GM23248 (cell line): ENCODE results near the gene NFKBIA. TPM values are rescaled to one million over a fixed set of nuclear protein-coding genes. Genes with fewer than 3 reads are reported as not detected.

Experiments used
- DNase-seq: peaks from one replicate; pipeline ENCODE4 v3.0.0-alpha.2; 2015
- H2AFZ ChIP-seq: fragments of 200-600 bp; sonication (generic); 2 replicates; pipeline ENCODE4 v1.6.1; 2016; ENCODE audit warnings: antibody characterized with exemption
- H3F3A ChIP-seq: fragments of 200-600 bp; sonication (generic); 2 replicates; pipeline ENCODE4 v1.6.1; 2016; ENCODE audit warnings: mild to moderate bottlenecking, antibody characterized with exemption, mixed run types; ENCODE audit not compliant: insufficient read depth
- H3K27ac ChIP-seq: fragments of 200-600 bp; sonication (generic); 2 replicates; pipeline ENCODE4 v1.5.1; 2016; ENCODE audit warnings: mild to moderate bottlenecking
- H3K27me3 ChIP-seq: fragments of 200-600 bp; sonication (generic); replicated peaks from 2 replicates; pipeline ENCODE4 v1.6.1; 2016; ENCODE audit warnings: mild to moderate bottlenecking; ENCODE audit not compliant: insufficient read depth
- H3K36me3 ChIP-seq: fragments of 200-600 bp; sonication (generic); 2 replicates; pipeline ENCODE4 v1.6.1; 2016; ENCODE audit warnings: low read depth, mild to moderate bottlenecking
- H3K4me1 ChIP-seq: fragments of 200-600 bp; sonication (generic); 2 replicates; pipeline ENCODE4 v1.6.1; 2016; ENCODE audit warnings: mild to moderate bottlenecking; ENCODE audit not compliant: insufficient read depth
- H3K4me2 ChIP-seq: fragments of 200-600 bp; sonication (generic); one replicate; pipeline ENCODE4 v1.6.1; 2016; ENCODE audit warnings: mild to moderate bottlenecking; ENCODE audit not compliant: unreplicated experiment
- H3K4me3 ChIP-seq: fragments of 200-600 bp; sonication (generic); 2 replicates; pipeline ENCODE4 v1.5.1; 2016; ENCODE audit warnings: mild to moderate bottlenecking
- H3K79me2 ChIP-seq: fragments of 200-600 bp; sonication (generic); 2 replicates; pipeline ENCODE4 v1.6.1; 2016; ENCODE audit warnings: mild to moderate bottlenecking; ENCODE audit not compliant: insufficient read depth
- H3K9ac ChIP-seq: fragments of 200-600 bp; sonication (generic); 2 replicates; pipeline ENCODE4 v1.6.1; 2016; ENCODE audit warnings: mild to moderate bottlenecking
- H3K9me2 ChIP-seq: fragments of 200-600 bp; sonication (generic); 2 replicates; pipeline ENCODE4 v1.6.1; 2016; ENCODE audit warnings: mixed run types, mild to moderate bottlenecking, moderate library complexity; ENCODE audit not compliant: insufficient read depth
- H3K9me3 ChIP-seq: fragments of 200-600 bp; sonication (generic); one replicate; pipeline ENCODE4 v1.6.1; 2017; ENCODE audit warnings: low read depth
- H4K20me1 ChIP-seq: fragments of 200-600 bp; sonication (generic); 2 replicates; pipeline ENCODE4 v1.6.0; 2016; ENCODE audit not compliant: insufficient read depth
- EZH2 ChIP-seq: fragments of 200-600 bp; sonication (generic); IDR thresholded peaks from 2 replicates; pipeline ENCODE4 v1.6.1; 2018; ENCODE audit warnings: antibody characterized with exemption, mild to moderate bottlenecking; ENCODE audit not compliant: insufficient read depth, poor library complexity, severe bottlenecking
- EZH2phosphoT487 ChIP-seq: fragments of 200-600 bp; sonication (generic); IDR thresholded peaks from 2 replicates; pipeline ENCODE4 v1.6.1; 2018; ENCODE audit warnings: antibody characterized with exemption, moderate library complexity, mild to moderate bottlenecking, low read depth; ENCODE audit not compliant: insufficient read depth
- WGBS, 2 experiments: methylation state at CpG; one replicate each; pipeline ENCODE4 v1.1.6; 2015 to 2017; ENCODE audit warnings: low lambda C conversion rate in 2 of 2, low coverage in 1 of 2; ENCODE audit errors: missing lambda C conversion rate in 2 of 2; 5-methylcytosine and 5-hydroxymethylcytosine counted together
- in situ Hi-C: fragments of 300-500 bp; cut with MboI; formaldehyde crosslinking; loops from 2 replicates; pipeline ENCODE4 v1.15.0; 2020
- polyA plus RNA-seq: library from polyadenylated mRNA; unstranded; fragments of >200 nt; fragmentation: Nextera tagmentation; extraction: Ambion mirVana; gene quantifications from 2 replicates; pipeline ENCODE4 v1.2.1, GENCODE V29; 2016
- total RNA-seq: library from RNA; depleted of rRNA; stranded (reverse); fragments of >200 nt; shearing (Covaris generic); gene quantifications from 2 replicates; pipeline ENCODE4 v1.2.3, GENCODE V29; 2014

Gene NFKBIA
- total and polyA plus RNA-seq, 2 experiments from 2014 or later: 40.2 to 60.4 TPM

- no peaks in the 10 kb centered on the region for H3K79me2 ChIP-seq
- no peaks in the 10 kb centered on the region for H3K27me3 ChIP-seq
- DNase-seq: no peak
- H3K4me1 ChIP-seq: peaks cover 33% of the 10 kb centered on the region
- no peaks in the 10 kb centered on the region for H3K9me2 ChIP-seq
- no peaks in the 10 kb centered on the region for H3K9me3 ChIP-seq
- 37 to 42% methylated on average over 33 to 37 of the region's 37 CpGs for WGBS, 2 experiments
- TF ChIP-seq EZH2 (no peak), EZH2phosphoT487 (no peak)
- H4K20me1 ChIP-seq: no peaks in the 10 kb centered on the region
- H3K4me2 ChIP-seq: no peak overlapping the region
- peaks cover 30% of the 10 kb centered on the region for H3F3A ChIP-seq
- no peaks in the 10 kb centered on the region for H3K36me3 ChIP-seq
- no peak overlapping the region for H3K27ac ChIP-seq
- H3K4me3 ChIP-seq: no peak overlapping the region
- 0 out of 2 replicates have a peak overlapping the region, but pooled peaks have one; percentile 34 for H2AFZ ChIP-seq
- H3K9ac ChIP-seq: no peak overlapping the region
- in situ Hi-C loops: no loop called here
Observed at GRCh38 chr14:35368583-35369392, 35.8 kb downstream of the NFKBIA start.

- DNase-seq: no peak
- Histone ChIP-seq H3K36me3 (no peaks in the 10 kb centered on the region), H3K27ac (no peak overlapping the region), H3K4me3 (no peak overlapping the region), H3K9me2 (no peaks in the 10 kb centered on the region), H3K4me2 (no peak overlapping the region), H3K79me2 (no peaks in the 10 kb centered on the region), H3K9ac (no peak overlapping the region), H3K9me3 (no peaks in the 10 kb centered on the region), H3K4me1 (peaks cover 33% of the 10 kb centered on the region), H3F3A (peaks cover 30% of the 10 kb centered on the region), H4K20me1 (no peaks in the 10 kb centered on the region), H3K27me3 (no peaks in the 10 kb centered on the region), H2AFZ (no peak overlapping the region)
- TF ChIP-seq EZH2 (no peak), EZH2phosphoT487 (no peak)
- 56 to 58% methylated on average over 2 of the region's 2 CpGs for WGBS, 2 experiments
- in situ Hi-C loops: no loop called here
Observed at GRCh38 chr14:35368139-35368460, 36.4 kb downstream of the NFKBIA start.

GRCh38 chr14:35367056-35367372, 37.5 kb downstream of the NFKBIA start:
- Histone ChIP-seq H3F3A (peaks cover 30% of the 10 kb centered on the region), H3K4me3 (no peak overlapping the region), H3K36me3 (no peaks in the 10 kb centered on the region), H3K9me3 (no peaks in the 10 kb centered on the region), H3K27me3 (no peaks in the 10 kb centered on the region), H3K4me1 (peaks cover 33% of the 10 kb centered on the region), H3K79me2 (no peaks in the 10 kb centered on the region), H3K9me2 (no peaks in the 10 kb centered on the region), H3K27ac (no peak overlapping the region), H2AFZ (no peak overlapping the region), H4K20me1 (no peaks in the 10 kb centered on the region), H3K9ac (no peak overlapping the region), H3K4me2 (no peak overlapping the region)
- WGBS, 2 experiments: 93 to 96% methylated on average over 5 of the region's 5 CpGs
- in situ Hi-C loops: no loop called here
- DNase-seq: no peak
- TF ChIP-seq EZH2: no peak

- no peak overlapping the region for H3K4me2 ChIP-seq
Observed at GRCh38 chr14:35366521-35366976, 38.0 kb downstream of the NFKBIA start.

More at GRCh38 chr14:35366521-35366976, 38.0 kb downstream of the NFKBIA start:
- Histone ChIP-seq H3K27me3 (no peaks in the 10 kb centered on the region), H3K36me3 (no peaks in the 10 kb centered on the region), H3K4me3 (no peak overlapping the region), H4K20me1 (no peaks in the 10 kb centered on the region), H3K27ac (peak overlapping the region; percentile 91), H3F3A (peaks cover 30% of the 10 kb centered on the region), H3K4me1 (peaks cover 33% of the 10 kb centered on the region), H2AFZ (no peak overlapping the region), H3K79me2 (no peaks in the 10 kb centered on the region), H3K9ac (peak overlapping the region; percentile 69), H3K9me2 (no peaks in the 10 kb centered on the region), H3K9me3 (no peaks in the 10 kb centered on the region)
- TF ChIP-seq EZH2: no peak
- TF ChIP-seq EZH2phosphoT487: no peak
- 73 to 77% methylated on average over 7 to 8 of the region's 8 CpGs for WGBS, 2 experiments
- in situ Hi-C loops: no loop called here
- DNase-seq: no peak
